ENCODE measurements around the gene MED12L. TPM values are rescaled to one million over a fixed set of nuclear protein-coding genes. Genes with fewer than 3 reads are reported as not detected.

MED12L gene
- total RNA-seq, 2 experiments from 2014 or later = 12.6 to 32.7 TPM

DNA sequence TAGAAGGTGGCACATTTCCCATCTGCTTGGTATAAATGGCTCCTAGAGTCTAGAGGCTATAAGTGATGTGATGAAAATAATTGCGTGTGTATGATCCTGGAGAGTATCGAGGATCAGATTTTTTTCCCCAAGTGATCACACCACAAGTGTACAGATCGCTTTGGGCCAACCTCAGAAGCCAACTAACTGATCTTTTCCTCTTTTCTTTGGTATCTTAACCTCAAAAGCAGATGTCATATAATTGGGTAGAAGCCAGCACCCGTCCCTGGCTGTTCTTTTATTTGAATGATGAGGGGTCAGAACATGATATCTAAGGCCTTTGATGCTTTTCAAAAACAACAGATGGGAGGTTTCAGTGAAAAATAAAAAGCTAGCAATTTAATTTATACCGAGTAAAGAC is 189.6 kb downstream of the MED12L start:
- Histone ChIP-seq H4K20me1 (ENCODE audit: insufficient read depth, low read length) (no peaks in the 10 kb centered on the region), H3K4me2 (ENCODE audit: low read length) (no peak overlapping the region), H3K36me3 (ENCODE audit: insufficient read depth, low read length) (no peaks in the 10 kb centered on the region; the same call in 1 of the 2 replicates), H3K4me3 (ENCODE audit: low read depth, low read length, poor library complexity, severe bottlenecking) (no peak overlapping the region), H3K9me2 (ENCODE audit: insufficient read depth, low read length) (no peaks in the 10 kb centered on the region), H3K79me2 (ENCODE audit: insufficient read depth, low read depth, low read length) (no peaks in the 10 kb centered on the region), H3K4me1 (ENCODE audit: insufficient read depth, low read length, poor library complexity, severe bottlenecking) (peaks cover 42% of the 10 kb centered on the region), H3K9me3 (ENCODE audit: low read length) (no peaks in the 10 kb centered on the region), H3K27ac (ENCODE audit: low read depth, low read length, poor library complexity, severe bottlenecking) (no peak overlapping the region), H2AFZ (ENCODE audit: low read length) (no peak overlapping the region)
- POLR2A ChIA-PET = interaction anchor here (0.7 to 2.3 kb wide), 4 partner anchors 8 to 120 kb away, joined by 3 to 10 read pairs (median 4); no protein-coding TSS in a partner anchor
- TF ChIP-seq CTCF (conservative IDR thresholded peaks at IDR 0.05; ENCODE audit: low read length) (no peak), EZH2phosphoT487 (IDR thresholded peaks at IDR 0.05; ENCODE audit: borderline replicate concordance, low read depth, low read length) (no peak)
- intact Hi-C loops (cut with micrococcal nuclease; ENCODE audit: unreplicated experiment) = loop anchor here (2.0 to 5.0 kb wide), 2 partner anchors 48 to 188 kb away; partner anchors contain the start of gene MED12L
- CTCF ChIA-PET (ENCODE audit: unreplicated experiment) = no interaction called here
- no peak for DNase-seq (ENCODE audit: low spot score)
- BruUV-seq (replicated peaks) = no TSS peak

- no peaks in the 10 kb centered on the region for H3K79me2 ChIP-seq (ENCODE audit: insufficient read depth, low read depth, low read length)
- peak; percentile 4 for DNase-seq (ENCODE audit: low spot score)
- no peaks in the 10 kb centered on the region; the same call in 1 of the 2 replicates for H3K36me3 ChIP-seq (ENCODE audit: insufficient read depth, low read length)
- intact Hi-C loops (cut with micrococcal nuclease; ENCODE audit: unreplicated experiment) = loop anchor here (5.0 kb wide), 1 partner anchor 189 kb away; the partner anchor contains the start of gene MED12L
- H3K9me3 ChIP-seq (ENCODE audit: low read length) = no peaks in the 10 kb centered on the region
- H3K4me1 ChIP-seq (ENCODE audit: insufficient read depth, low read length, poor library complexity, severe bottlenecking) = peaks cover 42% of the 10 kb centered on the region
- H3K4me3 ChIP-seq (ENCODE audit: low read depth, low read length, poor library complexity, severe bottlenecking) = no peak overlapping the region
- H3K9me2 ChIP-seq (ENCODE audit: insufficient read depth, low read length) = no peaks in the 10 kb centered on the region
- BruUV-seq (replicated peaks) = no TSS peak
- no peak for TF ChIP-seq EZH2phosphoT487 (IDR thresholded peaks at IDR 0.05; ENCODE audit: borderline replicate concordance, low read depth, low read length)
- TF ChIP-seq CTCF (conservative IDR thresholded peaks at IDR 0.05; ENCODE audit: low read length) = no peak
- no peak overlapping the region for H3K27ac ChIP-seq (ENCODE audit: low read depth, low read length, poor library complexity, severe bottlenecking)
- no peaks in the 10 kb centered on the region for H4K20me1 ChIP-seq (ENCODE audit: insufficient read depth, low read length)
- ChIA-PET POLR2A (interaction anchor here (0.7 to 2.3 kb wide), 4 partner anchors 9 to 923 kb away, joined by 3 to 10 read pairs (median 4); no protein-coding TSS in a partner anchor), CTCF (ENCODE audit: unreplicated experiment) (no interaction called here)
- no peak overlapping the region for H2AFZ ChIP-seq (ENCODE audit: low read length)
- peak overlapping the region; percentile 12; the same call in 1 of the 2 replicates for H3K4me2 ChIP-seq (ENCODE audit: low read length)
These were observed 190.7 kb downstream of the MED12L start for GRCh38 chr3:151276038-151276686.

GRCh38 chr3:151276687-151277042 is 191.2 kb downstream of the MED12L start:
- no peak overlapping the region for H3K27ac ChIP-seq (ENCODE audit: low read depth, low read length, poor library complexity, severe bottlenecking)

More at GRCh38 chr3:151276687-151277042, 191.2 kb downstream of the MED12L start:
- Histone ChIP-seq H3K9me2 (ENCODE audit: insufficient read depth, low read length) (no peaks in the 10 kb centered on the region), H3K79me2 (ENCODE audit: insufficient read depth, low read depth, low read length) (no peaks in the 10 kb centered on the region), H3K4me3 (ENCODE audit: low read depth, low read length, poor library complexity, severe bottlenecking) (no peak overlapping the region), H3K4me1 (ENCODE audit: insufficient read depth, low read length, poor library complexity, severe bottlenecking) (peaks cover 42% of the 10 kb centered on the region), H3K4me2 (ENCODE audit: low read length) (peak overlapping the region; percentile 12; the same call in 1 of the 2 replicates), H4K20me1 (ENCODE audit: insufficient read depth, low read length) (no peaks in the 10 kb centered on the region), H2AFZ (ENCODE audit: low read length) (no peak overlapping the region), H3K9me3 (ENCODE audit: low read length) (no peaks in the 10 kb centered on the region), H3K36me3 (ENCODE audit: insufficient read depth, low read length) (no peaks in the 10 kb centered on the region; the same call in 1 of the 2 replicates)
- intact Hi-C loops (cut with micrococcal nuclease; ENCODE audit: unreplicated experiment) = loop anchor here (5.0 kb wide), 1 partner anchor 189 kb away; the partner anchor contains the start of gene MED12L
- peak; percentile 8 for DNase-seq (ENCODE audit: low spot score)
- ChIA-PET POLR2A (interaction anchor here (0.7 to 2.3 kb wide), 2 partner anchors 10 to 922 kb away, joined by 3 to 10 read pairs; no protein-coding TSS in a partner anchor), CTCF (ENCODE audit: unreplicated experiment) (no interaction called here)
- no peak for TF ChIP-seq CTCF (conservative IDR thresholded peaks at IDR 0.05; ENCODE audit: low read length)
- BruUV-seq (replicated peaks) = no TSS peak

Measured in OCI-LY7 (cell line).